Upper lobe of right lung (tissue), 1 donor: ENCODE measurements around the gene USP27X. TPM values are rescaled to one million over a fixed set of nuclear protein-coding genes. Genes with fewer than 3 reads are reported as not detected.

Experiments used
- ATAC-seq: fragments of 200-7000 bp; cut with Tn5 transposase; one replicate; pipeline ENCODE4 v1.9.1; 2020; ENCODE audit warnings: mild to moderate bottlenecking, moderate library complexity
- DNase-seq: peaks from one replicate; pipeline ENCODE4 v3.0.0-alpha.2; 2020
- H3K27ac ChIP-seq: fragments of 200-600 bp; one replicate; pipeline ENCODE4 v1.8.0; 2022
- H3K27me3 ChIP-seq: fragments of 200-600 bp; one replicate; pipeline ENCODE4 v1.8.0; 2022; ENCODE audit warnings: mild to moderate bottlenecking
- H3K36me3 ChIP-seq: fragments of 200-600 bp; one replicate; pipeline ENCODE4 v1.8.0; 2022
- H3K4me1 ChIP-seq: fragments of 200-600 bp; one replicate; pipeline ENCODE4 v1.8.0; 2022
- H3K4me3 ChIP-seq: fragments of 200-600 bp; one replicate; pipeline ENCODE4 v1.8.0; 2022; ENCODE audit warnings: mild to moderate bottlenecking
- H3K9me3 ChIP-seq: fragments of 200-600 bp; one replicate; pipeline ENCODE4 v1.8.0; 2022
- intact Hi-C: fragments of 100-400 bp; cut with DNase I; formaldehyde crosslinking; loops from one replicate; pipeline ENCODE4 v1.11.0; 2022
- total RNA-seq: library from RNA; stranded (reverse); fragmentation: NEBNext Ultra II Directional; extraction: Animal tissue kit (Norgen Biotek cat#: 25700); gene quantifications from one replicate; pipeline ENCODE4 v1.2.1, GENCODE V29; 2021
- TF ChIP-seq, protein P1 (sequence below): fragments of 200-600 bp; IDR thresholded peaks from one replicate; pipeline ENCODE4 v1.8.0; 2022; ENCODE audit warnings: antibody characterized with exemption
- donor health status: DM: no; HTN: yes; CAD: no; lungs with severe emphysema.

The USP27X gene
- total RNA-seq, 1 donor from 2014 or later = 3.0 TPM

DNA sequence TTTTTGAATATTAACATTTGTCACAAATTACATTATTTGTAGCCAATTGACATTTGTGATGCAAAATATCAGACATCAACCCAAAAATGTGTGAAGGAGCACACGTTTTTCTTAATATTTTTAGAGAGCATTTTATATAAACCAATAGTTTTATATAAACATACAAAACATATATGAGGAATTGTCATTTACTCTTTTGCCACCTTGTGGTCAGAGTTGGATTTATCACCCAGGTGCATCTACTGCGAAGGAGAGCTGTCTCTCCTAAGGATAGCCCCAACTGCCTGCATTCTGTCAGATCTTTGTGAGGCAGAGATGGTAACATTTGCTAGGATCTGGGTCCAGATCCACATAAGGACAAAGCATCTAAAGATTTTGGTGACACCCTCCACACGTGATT is 2.5 kb upstream of the USP27X start:
- TF ChIP-seq, protein P1, sequence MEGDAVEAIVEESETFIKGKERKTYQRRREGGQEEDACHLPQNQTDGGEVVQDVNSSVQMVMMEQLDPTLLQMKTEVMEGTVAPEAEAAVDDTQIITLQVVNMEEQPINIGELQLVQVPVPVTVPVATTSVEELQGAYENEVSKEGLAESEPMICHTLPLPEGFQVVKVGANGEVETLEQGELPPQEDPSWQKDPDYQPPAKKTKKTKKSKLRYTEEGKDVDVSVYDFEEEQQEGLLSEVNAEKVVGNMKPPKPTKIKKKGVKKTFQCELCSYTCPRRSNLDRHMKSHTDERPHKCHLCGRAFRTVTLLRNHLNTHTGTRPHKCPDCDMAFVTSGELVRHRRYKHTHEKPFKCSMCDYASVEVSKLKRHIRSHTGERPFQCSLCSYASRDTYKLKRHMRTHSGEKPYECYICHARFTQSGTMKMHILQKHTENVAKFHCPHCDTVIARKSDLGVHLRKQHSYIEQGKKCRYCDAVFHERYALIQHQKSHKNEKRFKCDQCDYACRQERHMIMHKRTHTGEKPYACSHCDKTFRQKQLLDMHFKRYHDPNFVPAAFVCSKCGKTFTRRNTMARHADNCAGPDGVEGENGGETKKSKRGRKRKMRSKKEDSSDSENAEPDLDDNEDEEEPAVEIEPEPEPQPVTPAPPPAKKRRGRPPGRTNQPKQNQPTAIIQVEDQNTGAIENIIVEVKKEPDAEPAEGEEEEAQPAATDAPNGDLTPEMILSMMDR = peak; percentile 53
- no peaks in the 10 kb centered on the region for H3K27me3 ChIP-seq
- H3K4me1 ChIP-seq = peaks cover 3% of the 10 kb centered on the region
- no peaks in the 10 kb centered on the region for H3K36me3 ChIP-seq
- H3K4me3 ChIP-seq = no peak overlapping the region
- no peak overlapping the region for H3K27ac ChIP-seq
- ATAC-seq (no peak), DNase-seq (no peak)
- H3K9me3 ChIP-seq = no peaks in the 10 kb centered on the region
- intact Hi-C loops = no loop called here

DNA sequence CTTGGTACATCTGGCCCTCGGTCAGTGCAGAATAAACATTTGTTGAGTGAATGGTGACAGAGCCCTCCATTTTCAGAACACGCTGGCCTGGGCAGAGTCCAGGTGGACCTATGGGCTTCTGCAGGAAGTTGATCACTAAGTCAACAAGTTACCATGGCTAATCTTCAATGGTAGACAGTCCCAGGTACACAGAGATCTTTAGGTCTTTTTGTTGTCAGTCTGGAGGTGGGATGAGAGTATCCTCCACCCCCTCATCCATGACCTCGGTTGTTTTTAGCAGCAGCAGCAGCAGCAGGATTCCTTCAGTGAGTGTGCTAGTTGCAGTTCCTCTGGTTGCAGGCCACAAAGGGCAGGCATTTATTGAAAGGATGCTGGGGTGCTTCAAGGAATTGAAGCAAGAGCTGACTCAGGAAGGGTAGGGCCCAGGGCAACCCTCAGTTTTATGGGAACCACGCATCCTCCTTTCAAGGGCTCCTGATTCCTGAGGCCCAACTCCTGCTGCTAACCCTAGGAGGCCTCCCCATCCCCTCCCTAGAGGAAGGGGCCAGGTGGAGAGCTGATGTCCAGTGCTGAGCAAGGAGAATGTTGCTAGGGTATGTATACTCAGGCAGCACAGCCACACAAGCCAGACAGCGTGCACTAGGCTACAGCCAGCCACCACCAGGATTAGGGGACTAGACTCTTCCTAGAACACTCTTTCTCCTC is 1.7 kb upstream of the USP27X start:
- Histone ChIP-seq H3K27me3 (no peaks in the 10 kb centered on the region), H3K9me3 (no peaks in the 10 kb centered on the region), H3K36me3 (no peaks in the 10 kb centered on the region), H3K4me1 (peaks cover 3% of the 10 kb centered on the region), H3K27ac (no peak overlapping the region), H3K4me3 (no peak overlapping the region)
- intact Hi-C loops = no loop called here
- TF ChIP-seq, protein P1 = no peak
- no peak for DNase-seq
- ATAC-seq = no peak

DNA sequence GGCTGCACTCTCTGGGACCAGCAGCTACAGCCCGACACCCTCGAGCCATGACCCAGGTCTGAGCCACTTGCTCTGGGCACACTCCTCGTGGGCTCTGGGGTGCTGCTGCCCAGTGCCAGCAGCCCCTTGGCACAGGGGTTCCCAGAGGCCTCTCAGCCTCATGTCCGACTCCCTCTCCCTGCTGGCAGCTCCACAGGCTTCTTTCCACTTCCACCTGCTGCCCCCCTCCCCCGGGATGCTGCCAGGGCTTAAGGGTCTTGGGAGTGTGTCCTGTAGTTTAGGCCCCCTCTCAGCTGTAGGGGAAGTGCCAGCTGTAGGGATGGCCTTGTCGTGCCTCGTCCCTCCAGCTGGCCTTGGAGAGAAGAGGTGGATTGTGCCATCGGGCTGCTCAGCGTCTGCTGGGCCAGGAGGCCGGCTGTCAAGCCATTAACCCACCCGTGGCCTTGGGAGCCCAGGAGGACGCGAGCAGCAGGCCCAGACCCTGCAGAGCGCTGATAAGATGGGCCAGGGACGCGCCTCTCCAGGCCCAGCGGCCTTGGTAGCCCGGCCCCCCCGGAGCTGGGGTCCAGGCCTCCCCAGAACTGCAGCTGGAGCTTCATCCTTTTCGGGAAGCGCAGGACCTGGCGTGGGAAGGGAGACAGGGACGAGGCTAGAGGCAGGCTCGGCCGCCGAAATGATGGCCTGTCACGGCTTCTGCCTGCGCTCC is 1.0 kb upstream of the USP27X start:
- Histone ChIP-seq H3K36me3 (no peaks in the 10 kb centered on the region), H3K27ac (peak overlapping the region; percentile 69), H3K27me3 (no peaks in the 10 kb centered on the region), H3K4me1 (peaks cover 3% of the 10 kb centered on the region), H3K9me3 (no peaks in the 10 kb centered on the region), H3K4me3 (peak overlapping the region; percentile 58)
- intact Hi-C loops = no loop called here
- TF ChIP-seq, protein P1 = no peak
- DNase-seq = no peak
- no peak for ATAC-seq

DNA sequence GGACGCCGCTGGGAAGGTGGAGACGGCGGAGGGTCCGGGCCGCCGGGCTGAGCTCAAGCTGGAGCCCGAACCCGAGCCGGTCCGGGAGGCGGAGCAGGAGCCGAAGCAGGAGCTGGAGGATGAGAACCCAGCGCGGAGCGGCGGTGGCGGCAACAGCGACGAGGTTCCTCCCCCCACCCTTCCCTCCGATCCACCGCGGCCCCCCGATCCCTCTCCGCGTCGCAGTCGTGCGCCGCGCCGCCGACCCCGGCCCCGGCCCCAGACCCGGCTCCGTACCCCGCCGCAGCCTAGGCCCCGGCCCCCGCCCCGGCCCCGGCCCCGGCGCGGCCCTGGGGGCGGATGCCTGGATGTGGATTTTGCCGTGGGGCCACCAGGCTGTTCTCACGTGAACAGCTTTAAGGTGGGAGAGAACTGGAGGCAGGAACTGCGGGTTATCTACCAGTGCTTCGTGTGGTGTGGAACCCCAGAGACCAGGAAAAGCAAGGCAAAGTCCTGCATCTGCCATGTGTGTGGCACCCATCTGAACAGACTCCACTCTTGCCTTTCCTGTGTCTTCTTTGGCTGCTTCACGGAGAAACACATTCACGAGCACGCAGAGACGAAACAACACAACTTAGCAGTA is 483 bp downstream of the USP27X start:
- peak overlapping the region; percentile 69 for H3K27ac ChIP-seq
- ATAC-seq = no peak
- no peaks in the 10 kb centered on the region for H3K9me3 ChIP-seq
- no peaks in the 10 kb centered on the region for H3K27me3 ChIP-seq
- intact Hi-C loops = no loop called here
- H3K4me1 ChIP-seq = peaks cover 3% of the 10 kb centered on the region
- peak overlapping the region; percentile 58 for H3K4me3 ChIP-seq
- DNase-seq = no peak
- TF ChIP-seq, protein P1 = no peak
- H3K36me3 ChIP-seq = no peaks in the 10 kb centered on the region

DNA sequence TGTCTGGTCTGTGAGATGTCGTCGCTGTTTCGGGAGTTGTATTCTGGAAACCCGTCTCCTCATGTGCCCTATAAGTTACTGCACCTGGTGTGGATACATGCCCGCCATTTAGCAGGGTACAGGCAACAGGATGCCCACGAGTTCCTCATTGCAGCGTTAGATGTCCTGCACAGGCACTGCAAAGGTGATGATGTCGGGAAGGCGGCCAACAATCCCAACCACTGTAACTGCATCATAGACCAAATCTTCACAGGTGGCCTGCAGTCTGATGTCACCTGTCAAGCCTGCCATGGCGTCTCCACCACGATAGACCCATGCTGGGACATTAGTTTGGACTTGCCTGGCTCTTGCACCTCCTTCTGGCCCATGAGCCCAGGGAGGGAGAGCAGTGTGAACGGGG is 1.4 kb downstream of the USP27X start:
- H3K4me3 ChIP-seq = no peak overlapping the region
- H3K27me3 ChIP-seq = no peaks in the 10 kb centered on the region
- TF ChIP-seq, protein P1 = no peak
- DNase-seq (no peak), ATAC-seq (no peak)
- no peaks in the 10 kb centered on the region for H3K9me3 ChIP-seq
- no peak overlapping the region for H3K27ac ChIP-seq
- intact Hi-C loops = no loop called here
- peaks cover 3% of the 10 kb centered on the region for H3K4me1 ChIP-seq
- H3K36me3 ChIP-seq = no peaks in the 10 kb centered on the region
